HepG2 (cell line): Measurements from ENCODE around the gene NKD1. TPM values are rescaled to one million over a fixed set of nuclear protein-coding genes. Genes with fewer than 3 reads are reported as not detected.

ENCODE experiments used
- ATAC-seq: fragments of 200-7000 bp; cut with Tn5 transposase; 3 replicates; pipeline ENCODE4 v1.9.1; 2020; ENCODE audit warnings: mild to moderate bottlenecking, moderate library complexity
- BruUV-seq: library from RNA; stranded (reverse); fragments of 400-500 nt; replicated peaks from 2 replicates; lab custom pipeline; 2021; lab: Mats Ljungman, UMichigan
- CTCF ChIA-PET: fragments of 300-600 bp; formaldehyde crosslinking; extraction: SDS; loops from one replicate; lab custom pipeline; 2021; ENCODE audit warnings: low total read pairs, inconsistent platforms, low intra/inter-chr PET ratio; lab: Yijun Ruan, JAX
- POLR2A ChIA-PET: fragments of 350-600 bp; sonication (Branson Sonifier 250); formaldehyde crosslinking; loops from one replicate; lab custom pipeline; 2020; ENCODE audit warnings: antibody characterized with exemption, inconsistent platforms; lab: Yijun Ruan, JAX
- DNase-seq: peaks from one replicate; pipeline ENCODE4 v3.0.0-alpha.2; 2015; ENCODE audit warnings: low spot score
- FAIRE-seq: peaks from 3 replicates; lab custom pipeline; 2011; peaks lifted over from hg19 to GRCh38; lab: Jason Lieb, UNC
- H2AFZ ChIP-seq: one replicate; pipeline ENCODE4 v1.6.1; 2011; ENCODE audit warnings: low read length, inconsistent platforms
- H3K27ac ChIP-seq: fragments of 300-600 bp; 3 replicates; pipeline ENCODE4 v1.8.0; 2011; ENCODE audit warnings: mixed run types, mild to moderate bottlenecking, mixed read lengths, low read length, inconsistent platforms; ENCODE audit not compliant: insufficient read depth; ENCODE audit errors: extremely low read length
- H3K27me3 ChIP-seq, 2 experiments: fragments of 200-600 bp in 1 of 2; 2 replicates in 1 of 2; 3 replicates in 1 of 2; pipeline versions ENCODE4 v1.6.0 to v1.8.0; 2011; ENCODE audit warnings: low read length in 2 of 2, mild to moderate bottlenecking in 2 of 2, moderate library complexity in 2 of 2, inconsistent platforms in 1 of 2; ENCODE audit not compliant: insufficient read depth in 2 of 2, control insufficient read depth in 1 of 2
- H3K36me3 ChIP-seq, 2 experiments: fragments of 200-600 bp in 1 of 2; replicated peaks in 1 of 2; 2 replicates in 1 of 2; 3 replicates in 1 of 2; pipeline versions ENCODE4 v1.5.1 to v1.8.0; 2011; ENCODE audit warnings: low read length in 2 of 2, inconsistent platforms in 1 of 2; ENCODE audit not compliant: insufficient read depth in 2 of 2, control insufficient read depth in 1 of 2
- H3K4me1 ChIP-seq: 2 replicates; pipeline ENCODE4 v1.5.1; 2012; ENCODE audit warnings: low read length, inconsistent platforms; ENCODE audit not compliant: insufficient read depth
- H3K4me2 ChIP-seq: 2 replicates; pipeline ENCODE4 v1.6.0; 2011; ENCODE audit warnings: low read depth, low read length, inconsistent platforms
- H3K4me3 ChIP-seq, 3 experiments: fragments of 200-600 bp in 1 of 3; sonication (generic), shearing (Covaris generic) in 1 of 3; replicated peaks in 1 of 3; 2 replicates each; pipeline ENCODE4 v1.5.1; 2011 to 2016; ENCODE audit warnings: low read length in 3 of 3, inconsistent platforms in 2 of 3, low read depth in 2 of 3, mild to moderate bottlenecking in 2 of 3, control low read depth in 1 of 3, mixed read lengths in 1 of 3; ENCODE audit not compliant: insufficient read depth in 1 of 3
- H3K79me2 ChIP-seq: one replicate; pipeline ENCODE4 v1.6.1; 2011; ENCODE audit warnings: low read length, inconsistent platforms; ENCODE audit not compliant: insufficient read depth
- H3K9ac ChIP-seq: 2 replicates; pipeline ENCODE4 v1.6.0; 2011; ENCODE audit warnings: mild to moderate bottlenecking, low read depth, low read length, inconsistent platforms; ENCODE audit not compliant: insufficient read depth
- H3K9me3 ChIP-seq: 2 replicates; pipeline ENCODE4 v1.5.1; 2012; ENCODE audit warnings: mild to moderate bottlenecking, low read length
- H4K20me1 ChIP-seq: 2 replicates; pipeline ENCODE4 v1.6.0; 2011; ENCODE audit warnings: inconsistent platforms, mild to moderate bottlenecking, low read length, moderate library complexity; ENCODE audit not compliant: insufficient read depth
- ARHGAP35 ChIP-seq: sonication (generic); formaldehyde crosslinking; IDR thresholded peaks from 2 replicates; pipeline ENCODE4 v1.9.0; 2022; ENCODE audit warnings: mild to moderate bottlenecking, inconsistent platforms, moderate library complexity, missing genetic modification reagents, borderline replicate concordance
- FOXO4 ChIP-seq: sonication (generic); formaldehyde crosslinking; conservative IDR thresholded peaks from 2 replicates; pipeline ENCODE4 v1.8.1; 2023; ENCODE audit warnings: missing genetic modification reagents
- MYPOP ChIP-seq: sonication (generic); formaldehyde crosslinking; IDR thresholded peaks from 2 replicates; pipeline ENCODE4 v1.8.1; 2023; ENCODE audit warnings: mild to moderate bottlenecking, moderate library complexity, missing genetic modification reagents
- TSC22D2 ChIP-seq: sonication (generic); formaldehyde crosslinking; IDR thresholded peaks from 2 replicates; pipeline ENCODE4 v1.5.1; 2020; ENCODE audit warnings: missing genetic modification reagents, mild to moderate bottlenecking, borderline replicate concordance
- ZFYVE20 ChIP-seq: sonication (generic); formaldehyde crosslinking; IDR thresholded peaks from 2 replicates; pipeline ENCODE4 v1.8.0; 2023; ENCODE audit warnings: low read depth, mild to moderate bottlenecking, moderate library complexity, missing genetic modification reagents, borderline replicate concordance
- ZNF331 ChIP-seq: sonication (generic); formaldehyde crosslinking; IDR thresholded peaks from 2 replicates; pipeline ENCODE4 v1.4.0; 2020; ENCODE audit warnings: missing genetic modification reagents
- ZNF629 ChIP-seq: sonication (generic); formaldehyde crosslinking; conservative IDR thresholded peaks from 2 replicates; pipeline ENCODE4 v1.5.0; 2020; ENCODE audit warnings: missing genetic modification reagents
- WGBS: methylation state at CpG from one replicate; pipeline ENCODE4 v1.1.6; 2017; ENCODE audit warnings: low lambda C conversion rate; 5-methylcytosine and 5-hydroxymethylcytosine counted together
- in situ Hi-C: cut with HindIII; loops from 2 replicates; pipeline ENCODE4 v1.10.0; 2017; ENCODE audit warnings: low pct_unique_long_range_greater_than_20kb; ENCODE audit not compliant: extremely low pct_ligation_motif_present
- intact Hi-C: fragments of 100-400 bp; cut with micrococcal nuclease; formaldehyde crosslinking; loops from one replicate; pipeline ENCODE4 v1.10.0; 2022; ENCODE audit not compliant: unreplicated experiment
- polyA plus RNA-seq, 8 experiments: library from polyadenylated mRNA; depleted of rRNA in 3 of 8; stranded (reverse) in 7 of 8; unstranded in 1 of 8; fragments of >200 nt; fragmentation: Illumina TruSeq in 4 of 8; extraction: Trizol in 4 of 8; gene quantifications; 2 replicates each; pipeline versions ENCODE4 v1.2.1 to v1.2.3, GENCODE V29; 2011 to 2016; ENCODE audit warnings: low read depth in 4 of 8, missing spikeins in 1 of 8, mixed read lengths in 1 of 8; ENCODE audit not compliant: insufficient read depth in 1 of 8
- total RNA-seq, 5 experiments: library from RNA; depleted of rRNA; stranded (reverse); fragments of >200 nt; fragmentation: Illumina TruSeq; extraction: Trizol; gene quantifications; 2 replicates each; pipeline ENCODE4 v1.2.3, GENCODE V29; 2016; ENCODE audit warnings: low read depth in 1 of 5
- TF ChIP-seq, protein P1 (sequence below): sonication (generic); formaldehyde crosslinking; IDR thresholded peaks from 2 replicates; pipeline ENCODE4 v1.5.1; 2020; ENCODE audit warnings: missing genetic modification reagents, mild to moderate bottlenecking, borderline replicate concordance
- TF ChIP-seq, protein P2 (sequence below): sonication (generic); formaldehyde crosslinking; IDR thresholded peaks from 2 replicates; pipeline ENCODE4 v1.8.0; 2022; ENCODE audit warnings: missing genetic modification reagents, low read depth, mild to moderate bottlenecking, borderline replicate concordance

The NKD1 gene
- total and polyA plus RNA-seq, 2 of the 13 experiments (the other 11 are each of a cell fraction or from before 2014, with no cell fraction given), result 70.4 to 121 TPM

GRCh38 chr16:50681021-50681885, 133.1 kb downstream of the NKD1 start, which contains the start of gene SNX20:
TSS of gene SNX20 (minus strand) at chr16:50681312. CDS start at chr16:50677526, 3,786 bp downstream.
- Histone ChIP-seq H3K9ac (no peak within 1 kb of the TSS), H3K36me3 (no peaks in the 10 kb centered on the region), H3K4me3 (no peak within 1 kb of the TSS), H3K27ac (no peak within 1 kb of the TSS), H3K27me3 (peaks cover 0 to 15% of the 10 kb centered on the region in 2 experiments; a peak in 4 of 5 replicates), H3K79me2 (no peaks in the 10 kb centered on the region), H4K20me1 (no peaks in the 10 kb centered on the region), H3K9me3 (no peaks in the 10 kb centered on the region), H3K4me1 (peaks cover 10% of the 10 kb centered on the region), H3K4me2 (no peak within 1 kb of the TSS)
- intact Hi-C loops (no loop called here), in situ Hi-C loops (no loop called here)
- no peak for ATAC-seq
- ChIA-PET POLR2A (no interaction called here), CTCF (interaction anchor here (0.7 kb wide), 1 partner anchor 1900 kb away, joined by 3 read pairs; no protein-coding TSS in a partner anchor)
- no peak for FAIRE-seq
- BruUV-seq, result no TSS peak
- WGBS, result 48% methylated on average over 10 of the region's 16 CpGs
- DNase-seq, result no peak
- peak; percentile 73; the same call in 1 of the 2 replicates for TF ChIP-seq ZNF629 (CRISPR knock-in tag)
- TF ChIP-seq TSC22D2 (CRISPR knock-in tag), result no peak
- TF ChIP-seq, all 625 proteins: peak for 1
- no peak within 1 kb of the TSS for H2AFZ ChIP-seq

DNA sequence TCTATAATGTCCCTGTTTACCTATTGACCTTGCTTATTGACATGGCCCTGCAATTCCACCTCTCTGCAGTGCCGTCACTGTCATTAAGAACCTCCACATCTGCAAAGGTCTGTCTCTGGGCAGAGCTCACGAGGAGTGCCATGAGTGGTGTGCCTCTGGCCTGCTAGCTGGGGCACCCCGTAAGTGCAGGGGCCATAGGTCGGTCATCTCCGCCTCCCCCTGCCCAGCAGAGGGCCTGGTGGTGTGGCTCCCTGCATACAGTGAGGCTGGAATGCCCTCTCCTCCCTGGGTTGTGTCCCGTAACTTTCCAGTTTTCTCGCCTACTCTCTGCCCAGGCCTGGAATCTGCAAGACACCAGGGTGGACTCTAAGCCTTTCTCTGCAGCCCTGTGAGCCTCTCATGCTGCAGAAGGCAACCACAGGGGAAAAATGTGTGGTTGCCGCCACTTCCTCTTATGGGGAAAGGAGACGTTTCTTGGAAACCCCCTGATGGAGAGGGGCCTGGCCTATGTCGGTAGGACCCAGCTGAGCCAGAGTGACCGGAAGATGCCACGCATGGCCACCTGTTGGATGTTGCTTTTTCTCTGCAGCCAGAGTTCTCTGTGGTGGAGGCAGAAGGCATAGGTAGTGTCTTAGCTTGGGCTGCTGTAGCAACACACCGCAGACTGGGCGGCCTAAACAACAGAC, 135.6 kb downstream of the NKD1 start:
- Histone ChIP-seq H3K36me3 (no peaks in the 10 kb centered on the region), H3K9me3 (no peaks in the 10 kb centered on the region), H2AFZ (no peak overlapping the region), H3K4me3 (no peak overlapping the region), H3K27me3 (peaks cover 2 to 33% of the 10 kb centered on the region in 2 experiments), H3K4me1 (peaks cover 10% of the 10 kb centered on the region), H4K20me1 (no peaks in the 10 kb centered on the region), H3K4me2 (peak overlapping the region; percentile 43), H3K9ac (no peak overlapping the region), H3K27ac (no peak overlapping the region), H3K79me2 (no peaks in the 10 kb centered on the region)
- ChIA-PET POLR2A (no interaction called here), CTCF (no interaction called here)
- DNase-seq (no peak), ATAC-seq (peak; percentile 87), FAIRE-seq (no peak)
- BruUV-seq, result no TSS peak
- in situ Hi-C loops, result no loop called here
- 30% methylated on average over 13 of the region's 14 CpGs for WGBS
- intact Hi-C loops, result no loop called here
- TF ChIP-seq, protein P1, sequence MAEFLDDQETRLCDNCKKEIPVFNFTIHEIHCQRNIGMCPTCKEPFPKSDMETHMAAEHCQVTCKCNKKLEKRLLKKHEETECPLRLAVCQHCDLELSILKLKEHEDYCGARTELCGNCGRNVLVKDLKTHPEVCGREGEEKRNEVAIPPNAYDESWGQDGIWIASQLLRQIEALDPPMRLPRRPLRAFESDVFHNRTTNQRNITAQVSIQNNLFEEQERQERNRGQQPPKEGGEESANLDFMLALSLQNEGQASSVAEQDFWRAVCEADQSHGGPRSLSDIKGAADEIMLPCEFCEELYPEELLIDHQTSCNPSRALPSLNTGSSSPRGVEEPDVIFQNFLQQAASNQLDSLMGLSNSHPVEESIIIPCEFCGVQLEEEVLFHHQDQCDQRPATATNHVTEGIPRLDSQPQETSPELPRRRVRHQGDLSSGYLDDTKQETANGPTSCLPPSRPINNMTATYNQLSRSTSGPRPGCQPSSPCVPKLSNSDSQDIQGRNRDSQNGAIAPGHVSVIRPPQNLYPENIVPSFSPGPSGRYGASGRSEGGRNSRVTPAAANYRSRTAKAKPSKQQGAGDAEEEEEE (CRISPR knock-in tag), result no peak
- TF ChIP-seq ZNF331, result no peak
- TF ChIP-seq ZFYVE20 (CRISPR knock-in tag), result no peak
- TF ChIP-seq ARHGAP35 (CRISPR knock-in tag), result no peak
- TF ChIP-seq MYPOP (CRISPR knock-in tag), result no peak
- TF ChIP-seq FOXO4 (CRISPR knock-in tag), result 0 out of 2 replicates have a peak, but pooled peaks have one; percentile 67
- TF ChIP-seq, protein P2, sequence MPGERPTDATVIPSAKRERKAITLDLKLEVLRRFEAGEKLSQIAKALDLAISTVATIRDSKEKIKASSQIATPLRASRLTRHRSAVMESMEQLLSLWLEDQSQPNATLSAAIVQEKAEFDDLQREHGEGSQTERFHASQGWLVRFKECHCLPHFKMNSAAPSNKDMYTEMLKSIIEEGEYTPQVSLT (CRISPR knock-in tag), result no peak
